ENCODE measurements around the gene CKAP2L.

- TF ChIP-seq POLR2A (IDR thresholded peaks at IDR 0.05; ENCODE audit: low read depth, low read length): no peak
- no peak for TF ChIP-seq POLR2AphosphoS5 (IDR thresholded peaks at IDR 0.05; ENCODE audit: low read depth, low read length)
Measured at GRCh38 chr2:112730791-112731190, 33.6 kb downstream of the CKAP2L start.

Measured in GM12892 (cell line).